Gastrocnemius medialis (tissue), 4 donors: Measurements from ENCODE around the gene GPR173. TPM values are rescaled to one million over a fixed set of nuclear protein-coding genes. Genes with fewer than 3 reads are reported as not detected.

Experiments used
- ATAC-seq, 2 donors: fragments of 150-250 bp; one replicate each; pipeline ENCODE4 v1.9.1; 2016
- DNase-seq, 2 donors: peaks; one replicate each; pipeline ENCODE4 v3.0.0-alpha.2; 2019
- H3K27ac ChIP-seq, 4 donors: fragments of 200-600 bp; sonication (generic); 1 replicate in 1 of 4; 2 replicates in 3 of 4; pipeline ENCODE4 v1.5.1; 2016 to 2018; ENCODE audit warnings: mild to moderate bottlenecking in 2 of 4, moderate library complexity in 1 of 4
- H3K27me3 ChIP-seq, 3 donors: fragments of 200-600 bp; sonication (generic) in 2 of 3; 1 replicate in 1 of 3; 2 replicates in 2 of 3; pipeline versions ENCODE4 v1.5.1 to v1.6.0; 2016 to 2019; ENCODE audit warnings: mild to moderate bottlenecking in 1 of 3, moderate library complexity in 1 of 3
- H3K36me3 ChIP-seq, 2 donors: fragments of 200-600 bp; sonication (generic) in 1 of 2; one replicate each; pipeline ENCODE4 v1.5.1; 2017 to 2018
- H3K4me1 ChIP-seq, 2 donors: fragments of 200-600 bp; sonication (generic) in 1 of 2; one replicate each; pipeline ENCODE4 v1.5.1; 2016 to 2017; ENCODE audit warnings: mild to moderate bottlenecking in 2 of 2
- H3K4me3 ChIP-seq, 4 donors: fragments of 200-600 bp; sonication (generic) in 3 of 4; 1 replicate in 1 of 4; 2 replicates in 3 of 4; pipeline ENCODE4 v1.5.1; 2016 to 2019; ENCODE audit warnings: mild to moderate bottlenecking in 2 of 4
- H3K9me3 ChIP-seq, 3 donors: fragments of 200-600 bp; sonication (generic) in 2 of 3; 1 replicate in 1 of 3; 2 replicates in 2 of 3; pipeline ENCODE4 v1.5.1; 2016 to 2019
- POLR2A ChIP-seq, 2 donors: fragments of 450-650 bp; IDR thresholded peaks; one replicate each; pipeline ENCODE4 v1.6.1; 2017; ENCODE audit warnings: antibody characterized with exemption in 2 of 2, mild to moderate bottlenecking in 2 of 2, moderate library complexity in 2 of 2
- in situ Hi-C, 4 donors: fragments of 200-750 bp; cut with MboI; loops; one replicate each; pipeline versions ENCODE4 v1.15.0 to v1.8.0; 2017; ENCODE audit warnings: low sequenced_read_pairs in 4 of 4
- intact Hi-C: fragments of 100-400 bp; cut with DNase I; formaldehyde crosslinking; loops from one replicate; pipeline ENCODE4 v1.15.1; 2023; ENCODE audit warnings: low total_unique reads
- total RNA-seq, 4 donors: library from RNA; depleted of rRNA; stranded (reverse); fragments of >200 nt; gene quantifications; one replicate each; pipeline versions ENCODE4 v1.1.0 to v1.2.3, GENCODE V29; 2016
- TF ChIP-seq, protein P1 (sequence below), 5 experiments: fragments of 450-650 bp in 3 of 5; fragments of 200-600 bp in 2 of 5; sonication (generic) in 2 of 5; IDR thresholded peaks in 4 of 5; conservative IDR thresholded peaks in 1 of 5; 1 replicate in 4 of 5; 2 replicates in 1 of 5; pipeline ENCODE4 v1.5.1; 2016 to 2019; ENCODE audit warnings: antibody characterized with exemption in 5 of 5, mild to moderate bottlenecking in 3 of 5, moderate library complexity in 3 of 5

The GPR173 gene
- total RNA-seq, 4 donors from 2014 or later: 0.07 to 0.31 (median 0.10) TPM; not detected in 1

DNA sequence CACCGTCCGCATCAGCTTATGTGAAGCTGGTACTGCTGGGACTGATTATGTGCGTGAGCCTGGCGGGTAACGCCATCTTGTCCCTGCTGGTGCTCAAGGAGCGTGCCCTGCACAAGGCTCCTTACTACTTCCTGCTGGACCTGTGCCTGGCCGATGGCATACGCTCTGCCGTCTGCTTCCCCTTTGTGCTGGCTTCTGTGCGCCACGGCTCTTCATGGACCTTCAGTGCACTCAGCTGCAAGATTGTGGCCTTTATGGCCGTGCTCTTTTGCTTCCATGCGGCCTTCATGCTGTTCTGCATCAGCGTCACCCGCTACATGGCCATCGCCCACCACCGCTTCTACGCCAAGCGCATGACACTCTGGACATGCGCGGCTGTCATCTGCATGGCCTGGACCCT is 28.1 kb downstream of the GPR173 start:
- intact Hi-C loops: loop anchor here (10.0 kb wide), 1 partner anchor 248 kb away; no protein-coding TSS in a partner anchor
- DNase-seq (no peak), ATAC-seq (no peak)
- H3K4me3 ChIP-seq: no peak overlapping the region
- in situ Hi-C loops: loop anchor here in 1 of 4 donors (25.0 kb wide), 1 partner anchor 136 kb away; no protein-coding TSS in a partner anchor
- H3K27ac ChIP-seq: no peak overlapping the region
- no peaks in the 10 kb centered on the region for H3K27me3 ChIP-seq
- TF ChIP-seq POLR2A (IDR thresholded peaks at IDR 0.05): no peak
- H3K36me3 ChIP-seq: no peaks in the 10 kb centered on the region
- H3K9me3 ChIP-seq: no peaks in the 10 kb centered on the region
- H3K4me1 ChIP-seq: peaks cover 0 to 7% of the 10 kb centered on the region in 2 donors

DNA sequence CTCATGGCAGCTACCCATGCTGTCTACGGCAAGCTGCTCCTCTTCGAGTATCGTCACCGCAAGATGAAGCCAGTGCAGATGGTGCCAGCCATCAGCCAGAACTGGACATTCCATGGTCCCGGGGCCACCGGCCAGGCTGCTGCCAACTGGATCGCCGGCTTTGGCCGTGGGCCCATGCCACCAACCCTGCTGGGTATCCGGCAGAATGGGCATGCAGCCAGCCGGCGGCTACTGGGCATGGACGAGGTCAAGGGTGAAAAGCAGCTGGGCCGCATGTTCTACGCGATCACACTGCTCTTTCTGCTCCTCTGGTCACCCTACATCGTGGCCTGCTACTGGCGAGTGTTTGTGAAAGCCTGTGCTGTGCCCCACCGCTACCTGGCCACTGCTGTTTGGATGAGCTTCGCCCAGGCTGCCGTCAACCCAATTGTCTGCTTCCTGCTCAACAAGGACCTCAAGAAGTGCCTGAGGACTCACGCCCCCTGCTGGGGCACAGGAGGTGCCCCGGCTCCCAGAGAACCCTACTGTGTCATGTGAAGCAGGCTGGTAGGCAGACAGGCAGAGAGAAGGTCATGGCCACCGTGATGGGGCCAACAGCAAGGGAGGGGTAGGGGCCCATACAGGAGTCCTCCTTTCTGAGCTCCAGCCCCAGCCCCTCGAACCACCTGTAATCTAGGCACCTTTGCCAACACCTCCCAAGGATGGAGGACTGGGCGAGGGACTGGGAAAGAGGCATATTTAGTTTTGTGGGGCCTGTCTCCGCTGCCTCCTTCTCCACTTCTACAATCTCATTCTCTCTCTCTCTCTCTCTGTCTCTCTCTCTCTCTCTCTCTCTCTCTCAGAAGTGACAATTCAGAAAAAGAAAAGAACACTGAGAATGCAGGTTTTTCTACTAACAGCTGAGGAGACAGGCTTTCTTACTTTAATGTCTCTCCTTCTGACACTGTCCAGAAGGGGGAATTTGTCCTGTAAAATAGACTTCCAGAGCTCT is 28.9 kb downstream of the GPR173 start:
- Histone ChIP-seq H3K4me3 (no peak overlapping the region), H3K27me3 (no peaks in the 10 kb centered on the region), H3K9me3 (no peaks in the 10 kb centered on the region), H3K27ac (no peak overlapping the region), H3K4me1 (no peaks in the 10 kb centered on the region), H3K36me3 (no peaks in the 10 kb centered on the region)
- TF ChIP-seq, protein P1, sequence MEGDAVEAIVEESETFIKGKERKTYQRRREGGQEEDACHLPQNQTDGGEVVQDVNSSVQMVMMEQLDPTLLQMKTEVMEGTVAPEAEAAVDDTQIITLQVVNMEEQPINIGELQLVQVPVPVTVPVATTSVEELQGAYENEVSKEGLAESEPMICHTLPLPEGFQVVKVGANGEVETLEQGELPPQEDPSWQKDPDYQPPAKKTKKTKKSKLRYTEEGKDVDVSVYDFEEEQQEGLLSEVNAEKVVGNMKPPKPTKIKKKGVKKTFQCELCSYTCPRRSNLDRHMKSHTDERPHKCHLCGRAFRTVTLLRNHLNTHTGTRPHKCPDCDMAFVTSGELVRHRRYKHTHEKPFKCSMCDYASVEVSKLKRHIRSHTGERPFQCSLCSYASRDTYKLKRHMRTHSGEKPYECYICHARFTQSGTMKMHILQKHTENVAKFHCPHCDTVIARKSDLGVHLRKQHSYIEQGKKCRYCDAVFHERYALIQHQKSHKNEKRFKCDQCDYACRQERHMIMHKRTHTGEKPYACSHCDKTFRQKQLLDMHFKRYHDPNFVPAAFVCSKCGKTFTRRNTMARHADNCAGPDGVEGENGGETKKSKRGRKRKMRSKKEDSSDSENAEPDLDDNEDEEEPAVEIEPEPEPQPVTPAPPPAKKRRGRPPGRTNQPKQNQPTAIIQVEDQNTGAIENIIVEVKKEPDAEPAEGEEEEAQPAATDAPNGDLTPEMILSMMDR (IDR thresholded peaks at IDR 0.05 in 4 of 5, conservative IDR thresholded peaks at IDR 0.05 in 1 of 5): no peak
- no peak for TF ChIP-seq POLR2A (IDR thresholded peaks at IDR 0.05)
- intact Hi-C loops (loop anchor here (10.0 kb wide), 1 partner anchor 247 kb away; no protein-coding TSS in a partner anchor), in situ Hi-C loops (loop anchor here in 1 of 4 donors (25.0 kb wide), 1 partner anchor 135 kb away; no protein-coding TSS in a partner anchor)
- DNase-seq (no peak), ATAC-seq (no peak)

DNA sequence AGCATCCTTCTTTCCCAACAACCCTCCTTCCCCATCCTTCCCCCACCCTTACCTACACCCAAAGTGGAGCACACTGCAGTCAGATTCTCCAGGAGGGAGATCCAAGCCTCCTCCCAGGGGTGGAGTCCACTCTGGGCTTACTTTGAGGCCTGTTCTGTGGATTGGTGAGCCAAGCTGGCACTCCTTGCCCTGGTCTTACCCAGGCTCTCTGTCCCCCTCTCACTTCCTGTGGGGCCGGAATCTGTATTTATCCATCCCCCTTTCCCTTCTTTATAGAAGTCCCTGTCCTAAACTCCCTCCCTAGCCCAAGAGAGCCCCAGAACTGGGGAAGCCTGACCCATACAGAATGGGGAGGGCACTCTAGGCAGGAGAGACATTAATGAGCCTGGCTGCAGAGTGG is 30.4 kb downstream of the GPR173 start:
- peaks cover 0 to 8% of the 10 kb centered on the region in 2 donors for H3K4me1 ChIP-seq

DNA sequence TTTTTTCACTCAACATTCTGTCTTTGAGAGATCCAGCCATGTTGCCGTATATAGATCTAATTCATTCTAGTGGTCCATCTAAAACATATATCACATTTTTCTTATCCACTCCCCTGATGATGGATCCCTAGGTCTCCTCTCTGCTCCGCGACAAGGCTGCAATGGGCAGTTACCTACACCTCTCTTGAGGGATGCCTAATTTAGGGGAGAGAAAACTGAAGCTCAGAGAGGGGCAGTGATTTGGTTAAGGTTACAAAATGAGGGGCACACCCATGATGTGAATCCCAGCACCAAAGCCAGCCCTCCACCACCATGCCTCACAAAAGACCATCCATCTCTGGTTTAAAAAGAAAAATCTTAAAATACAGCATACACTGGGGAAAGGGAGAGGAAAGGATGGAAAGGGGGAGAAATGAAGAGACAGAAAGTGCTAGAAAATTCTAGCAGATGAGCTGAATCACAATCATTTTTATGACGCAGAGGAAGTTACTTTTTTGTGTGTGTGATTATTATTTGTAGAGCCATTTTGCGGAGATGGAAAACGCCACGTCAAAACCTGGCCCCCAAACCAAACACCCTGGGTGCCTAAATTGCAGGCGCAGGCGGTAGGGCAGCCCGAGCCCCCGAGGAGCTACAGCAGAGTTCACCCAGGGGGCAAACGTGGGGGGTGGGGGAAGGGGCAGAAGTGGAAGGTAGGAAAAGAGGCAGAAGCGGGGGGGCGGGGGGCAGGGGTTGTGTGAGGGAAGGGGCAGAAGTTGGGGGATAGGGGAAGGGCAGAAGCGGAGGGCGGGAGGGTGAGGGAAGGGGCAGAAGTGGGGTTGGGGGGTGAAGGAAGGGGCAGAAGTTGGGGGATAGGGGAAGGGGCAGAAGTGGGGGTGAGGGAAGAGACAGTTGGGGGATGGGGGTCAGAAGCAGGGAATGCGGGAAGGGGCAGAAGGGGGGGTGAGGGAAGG is 32.3 kb downstream of the GPR173 start:
- peak in 1 of 2 donors; percentile 20 for TF ChIP-seq POLR2A (IDR thresholded peaks at IDR 0.05)
- TF ChIP-seq, protein P1 (IDR thresholded peaks at IDR 0.05 in 4 of 5, conservative IDR thresholded peaks at IDR 0.05 in 1 of 5): no peak
- H3K36me3 ChIP-seq: no peaks in the 10 kb centered on the region
- no peaks in the 10 kb centered on the region for H3K27me3 ChIP-seq
- intact Hi-C loops: loop anchor here (5.0 kb wide), 1 partner anchor 81 kb away; no protein-coding TSS in a partner anchor
- DNase-seq (no peak), ATAC-seq (no peak)
- peak overlapping the region in 3 of 4 donors; percentile 28 to 76 (median 50) for H3K4me3 ChIP-seq
- peak overlapping the region; percentile 83 to 91 (median 84) for H3K27ac ChIP-seq
- H3K9me3 ChIP-seq: no peaks in the 10 kb centered on the region
- in situ Hi-C loops: loop anchor here in 1 of 4 donors (25.0 kb wide), 1 partner anchor 131 kb away; no protein-coding TSS in a partner anchor
- peaks cover 0 to 8% of the 10 kb centered on the region in 2 donors for H3K4me1 ChIP-seq

More for the DNA sequence above, 30.4 kb downstream of the GPR173 start:
- DNase-seq: no peak
- in situ Hi-C loops: loop anchor here in 1 of 4 donors (25.0 kb wide), 1 partner anchor 133 kb away; no protein-coding TSS in a partner anchor
- no peaks in the 10 kb centered on the region for H3K27me3 ChIP-seq
- intact Hi-C loops: loop anchor here (10.0 kb wide), 1 partner anchor 246 kb away; no protein-coding TSS in a partner anchor
- H3K9me3 ChIP-seq: no peaks in the 10 kb centered on the region
- H3K27ac ChIP-seq: no peak overlapping the region
- no peak for ATAC-seq
- H3K4me3 ChIP-seq: no peak overlapping the region
- no peaks in the 10 kb centered on the region for H3K36me3 ChIP-seq
- TF ChIP-seq POLR2A (IDR thresholded peaks at IDR 0.05): no peak
- TF ChIP-seq, protein P1 (IDR thresholded peaks at IDR 0.05 in 4 of 5, conservative IDR thresholded peaks at IDR 0.05 in 1 of 5): no peak
